ENCODE results near the gene C1QTNF8. TPM values are rescaled to one million over a fixed set of nuclear protein-coding genes. Genes with fewer than 3 reads are reported as not detected.

The C1QTNF8 gene
- total RNA-seq, 1 experiment from 2014 or later = not detected

DNA sequence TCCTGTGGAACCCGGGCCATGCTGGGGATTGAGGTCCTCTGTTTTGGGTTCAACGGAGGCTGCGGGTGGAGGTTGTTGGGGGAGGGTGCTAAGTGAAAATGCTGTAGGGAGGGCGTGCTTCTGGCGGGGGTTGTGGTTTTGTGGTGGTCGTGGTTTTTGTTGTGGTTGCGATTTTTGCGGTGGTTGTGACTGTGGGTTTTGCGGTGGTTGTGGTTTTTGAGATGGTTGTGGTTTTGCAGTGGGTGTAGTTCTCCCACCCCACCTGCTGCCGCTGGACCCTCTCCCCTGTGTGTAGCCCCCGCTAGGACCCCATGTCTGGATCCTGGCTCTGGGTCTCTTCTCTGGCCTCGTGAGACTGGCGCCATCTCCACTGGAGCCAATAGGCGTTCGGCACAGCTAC lies 28.4 kb downstream of the C1QTNF8 start:
- ChIA-PET POLR2A (ENCODE audit: unreplicated experiment) (no interaction called here), CTCF (no interaction called here)
- no peak overlapping the region for H3K4me2 ChIP-seq

GRCh38 chr16:1066584-1067172 lies 29.4 kb downstream of the C1QTNF8 start:
- H3K9me2 ChIP-seq (ENCODE audit: insufficient read depth) = no peaks in the 10 kb centered on the region
- no peak overlapping the region for H3K4me2 ChIP-seq
- peaks cover 49% of the 10 kb centered on the region for H3K27me3 ChIP-seq (ENCODE audit: insufficient read depth, low read depth)
- no peak for TF ChIP-seq CTCF (conservative IDR thresholded peaks at IDR 0.05)
- no peak for TF ChIP-seq EZH2 (IDR thresholded peaks at IDR 0.05; ENCODE audit: low read depth)
- BruUV-seq (replicated peaks) = no TSS peak
- no peaks in the 10 kb centered on the region for H3K79me2 ChIP-seq (ENCODE audit: low read depth)
- DNase-seq = no peak
- no peak overlapping the region for H2AFZ ChIP-seq
- intact Hi-C loops (cut with micrococcal nuclease; ENCODE audit: unreplicated experiment) = no loop called here
- H3K27ac ChIP-seq = no peak overlapping the region
- H4K20me1 ChIP-seq (ENCODE audit: insufficient read depth) = no peaks in the 10 kb centered on the region; the same call in 1 of the 2 replicates
- H3K4me3 ChIP-seq = no peak overlapping the region
- no peaks in the 10 kb centered on the region for H3K36me3 ChIP-seq (ENCODE audit: low read depth)
- CTCF ChIA-PET = no interaction called here
- H3F3A ChIP-seq (ENCODE audit: insufficient read depth, low read depth) = no peaks in the 10 kb centered on the region
- no peaks in the 10 kb centered on the region for H3K4me1 ChIP-seq (replicated peaks; ENCODE audit: insufficient read depth)
- no peaks in the 10 kb centered on the region for H3K9me3 ChIP-seq (ENCODE audit: insufficient read depth, low read depth)
- POLR2A ChIA-PET (ENCODE audit: unreplicated experiment) = no interaction called here

More for the DNA sequence above, 28.4 kb downstream of the C1QTNF8 start:
- H3K79me2 ChIP-seq (ENCODE audit: low read depth) = no peaks in the 10 kb centered on the region
- no peak overlapping the region for H3K27ac ChIP-seq
- no peaks in the 10 kb centered on the region for H3K9me3 ChIP-seq (ENCODE audit: insufficient read depth, low read depth)
- no peaks in the 10 kb centered on the region for H3K4me1 ChIP-seq (replicated peaks; ENCODE audit: insufficient read depth)
- TF ChIP-seq CTCF (conservative IDR thresholded peaks at IDR 0.05) (no peak), EZH2 (IDR thresholded peaks at IDR 0.05; ENCODE audit: low read depth) (no peak)
- no peaks in the 10 kb centered on the region; the same call in 1 of the 2 replicates for H4K20me1 ChIP-seq (ENCODE audit: insufficient read depth)
- no peaks in the 10 kb centered on the region for H3K36me3 ChIP-seq (ENCODE audit: low read depth)
- no peak overlapping the region for H3K4me3 ChIP-seq
- no peaks in the 10 kb centered on the region for H3F3A ChIP-seq (ENCODE audit: insufficient read depth, low read depth)
- DNase-seq = no peak
- BruUV-seq (replicated peaks) = no TSS peak
- no peak overlapping the region for H2AFZ ChIP-seq
- H3K9me2 ChIP-seq (ENCODE audit: insufficient read depth) = no peaks in the 10 kb centered on the region
- intact Hi-C loops (cut with micrococcal nuclease; ENCODE audit: unreplicated experiment) = no loop called here
- peaks cover 40% of the 10 kb centered on the region for H3K27me3 ChIP-seq (ENCODE audit: insufficient read depth, low read depth)

- no peaks in the 10 kb centered on the region for H3K9me3 ChIP-seq (ENCODE audit: insufficient read depth, low read depth)
- ChIA-PET CTCF (no interaction called here), POLR2A (ENCODE audit: unreplicated experiment) (no interaction called here)
- no peak for TF ChIP-seq CTCF (conservative IDR thresholded peaks at IDR 0.05)
- H3K27ac ChIP-seq = no peak overlapping the region
- no peak overlapping the region for H2AFZ ChIP-seq
- H3K4me3 ChIP-seq = no peak overlapping the region
- no peaks in the 10 kb centered on the region; the same call in 1 of the 2 replicates for H4K20me1 ChIP-seq (ENCODE audit: insufficient read depth)
- peaks cover 59% of the 10 kb centered on the region for H3K27me3 ChIP-seq (ENCODE audit: insufficient read depth, low read depth)
- intact Hi-C loops (cut with micrococcal nuclease; ENCODE audit: unreplicated experiment) = no loop called here
- H3K9me2 ChIP-seq (ENCODE audit: insufficient read depth) = no peaks in the 10 kb centered on the region
- H3K4me1 ChIP-seq (replicated peaks; ENCODE audit: insufficient read depth) = no peaks in the 10 kb centered on the region
- no peaks in the 10 kb centered on the region for H3K79me2 ChIP-seq (ENCODE audit: low read depth)
- no peaks in the 10 kb centered on the region for H3F3A ChIP-seq (ENCODE audit: insufficient read depth, low read depth)
- no TSS peak for BruUV-seq (replicated peaks)
- H3K36me3 ChIP-seq (ENCODE audit: low read depth) = no peaks in the 10 kb centered on the region
- no peak overlapping the region for H3K4me2 ChIP-seq
- no peak for DNase-seq
These were observed 30.4 kb downstream of the C1QTNF8 start for GRCh38 chr16:1065469-1066128.

All from PC-9 (cell line).